RPMI8226 (cell line): ENCODE measurements around the gene PTPRH.

Experiments
- DNase-seq: peaks from one replicate; pipeline ENCODE4 v3.0.0-alpha.2; 2015

PTPRH gene

DNA sequence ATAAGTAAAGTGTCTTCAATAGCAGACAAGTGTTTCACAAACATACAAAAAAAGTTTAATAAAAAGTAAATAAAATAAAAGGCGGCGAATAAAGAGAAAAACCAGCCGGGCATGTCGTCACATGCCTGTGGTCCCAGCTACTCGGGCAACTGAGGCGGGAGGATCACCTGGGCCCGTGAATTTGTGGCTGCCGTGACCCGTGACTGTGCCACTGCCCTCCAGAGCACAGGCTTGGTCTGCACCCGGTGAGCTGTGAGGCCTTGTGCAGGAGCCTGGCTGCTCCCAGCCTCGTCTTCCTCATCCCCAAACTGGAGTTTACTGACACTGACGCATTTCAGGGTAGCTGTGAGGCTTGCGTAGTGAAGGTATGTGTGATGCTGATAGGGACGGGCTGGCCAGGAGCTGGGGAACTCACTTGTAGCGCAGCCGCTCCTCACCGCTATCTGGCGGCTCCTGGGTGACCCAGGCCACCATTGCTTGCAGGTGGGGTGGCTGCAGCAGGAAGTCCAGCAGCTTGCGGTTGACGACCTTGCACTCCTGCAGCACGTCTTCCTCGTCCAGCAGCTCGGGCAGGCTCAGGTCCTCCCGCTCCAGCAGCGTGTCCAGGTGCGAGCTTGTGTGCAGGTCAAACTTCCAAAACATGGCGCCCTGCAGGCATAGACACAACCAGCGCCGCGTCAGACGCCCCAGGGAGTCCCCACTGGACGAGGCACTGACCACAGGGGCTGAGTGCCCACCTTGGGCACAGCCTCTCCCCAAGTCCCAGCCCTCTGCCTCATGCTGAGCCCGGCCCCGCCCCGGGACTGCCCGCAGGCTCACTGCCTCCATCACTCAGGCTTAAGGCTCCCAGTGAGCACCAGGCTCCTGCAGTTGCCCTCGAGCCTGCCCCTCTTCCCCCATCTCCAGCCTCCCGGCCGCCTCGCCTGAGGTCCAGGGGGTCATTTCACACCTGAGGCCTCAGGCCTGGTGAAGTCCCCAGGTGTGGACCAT lies 37.5 kb upstream of the PTPRH start:
- no peak for DNase-seq

DNA sequence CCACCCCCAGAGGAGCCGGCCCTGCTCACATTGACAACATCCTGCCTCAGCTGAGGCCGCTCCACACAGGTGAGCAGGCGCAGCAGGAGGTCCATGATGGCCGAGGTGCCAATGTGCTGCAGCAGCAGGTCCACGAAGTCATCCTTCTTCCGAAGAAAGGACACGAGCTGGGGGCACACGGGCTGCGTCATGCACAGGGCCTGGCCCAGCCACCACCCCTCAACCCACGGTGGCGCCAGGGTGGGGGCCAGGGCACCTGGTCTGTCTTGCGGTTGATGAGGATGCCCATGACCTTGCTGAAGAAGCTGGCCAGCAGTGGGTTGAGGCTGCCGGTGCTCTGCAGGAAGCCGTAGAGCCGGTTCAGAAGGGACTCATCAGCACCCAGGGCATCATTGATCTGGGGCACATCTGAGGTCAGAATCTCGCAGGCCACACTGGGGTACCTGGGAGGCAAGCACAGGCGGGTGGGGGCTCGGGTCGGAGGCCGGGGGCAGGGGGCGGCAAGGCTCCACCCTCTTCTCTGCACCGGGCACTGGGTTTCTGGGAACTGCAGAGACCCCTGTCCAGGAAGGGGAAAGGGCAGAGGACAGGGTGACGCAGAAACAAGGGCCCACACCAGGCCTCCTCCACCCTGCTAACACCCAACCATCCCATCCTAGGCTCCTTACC lies 36.1 kb upstream of the PTPRH start:
- no peak for DNase-seq

DNA sequence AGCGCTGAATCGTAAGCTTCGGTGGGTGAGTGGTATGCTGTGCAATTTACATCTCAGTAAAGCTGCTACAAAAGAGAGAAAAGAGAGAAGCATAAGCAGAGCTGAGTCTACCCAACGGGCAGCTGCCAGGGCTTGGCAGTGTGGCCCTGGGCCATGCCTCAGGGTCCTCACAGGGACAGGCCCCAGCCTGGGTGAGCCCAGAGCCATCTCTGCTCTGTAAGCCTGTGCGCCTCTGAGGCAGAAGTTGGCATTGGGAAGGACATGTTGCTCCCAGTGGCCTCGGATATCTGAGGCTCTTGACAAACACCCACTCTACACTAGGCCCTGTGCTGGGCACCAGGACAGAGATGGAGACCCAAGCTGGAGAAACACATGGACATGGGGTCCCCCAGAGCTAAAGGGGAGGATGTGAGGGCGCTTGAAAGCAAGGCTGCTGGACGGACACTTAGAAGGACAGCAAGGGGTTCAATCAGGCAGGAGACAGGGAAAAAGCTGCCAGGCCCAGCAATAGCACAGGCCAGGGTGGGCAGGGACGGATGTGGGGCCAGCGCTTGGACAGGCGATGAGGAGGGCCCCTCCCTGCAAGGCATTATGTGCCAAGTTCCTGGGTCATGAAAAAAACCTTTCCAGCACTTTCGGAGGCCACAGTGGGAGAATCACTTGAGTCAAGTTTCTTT lies 34.8 kb upstream of the PTPRH start:
- DNase-seq = no peak

DNA sequence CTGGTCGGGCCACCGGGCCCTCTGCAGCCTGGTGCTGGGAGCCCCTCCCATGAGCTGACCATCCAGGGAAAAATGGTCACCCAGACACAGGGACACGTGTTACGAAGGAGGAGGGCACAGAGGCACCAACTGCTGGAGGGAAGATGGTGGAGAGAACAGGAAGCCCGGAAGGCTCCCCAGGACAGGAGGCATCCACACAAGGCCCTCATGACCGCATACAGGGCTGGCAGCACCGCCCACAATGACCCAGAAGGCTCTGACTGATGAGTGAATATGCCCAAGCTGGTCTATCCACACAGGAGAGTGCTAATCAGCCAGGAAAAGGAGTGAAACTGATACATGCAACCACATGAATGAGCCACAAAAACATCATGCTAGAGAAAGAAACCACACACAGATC lies 33.2 kb upstream of the PTPRH start:
- no peak for DNase-seq

DNA sequence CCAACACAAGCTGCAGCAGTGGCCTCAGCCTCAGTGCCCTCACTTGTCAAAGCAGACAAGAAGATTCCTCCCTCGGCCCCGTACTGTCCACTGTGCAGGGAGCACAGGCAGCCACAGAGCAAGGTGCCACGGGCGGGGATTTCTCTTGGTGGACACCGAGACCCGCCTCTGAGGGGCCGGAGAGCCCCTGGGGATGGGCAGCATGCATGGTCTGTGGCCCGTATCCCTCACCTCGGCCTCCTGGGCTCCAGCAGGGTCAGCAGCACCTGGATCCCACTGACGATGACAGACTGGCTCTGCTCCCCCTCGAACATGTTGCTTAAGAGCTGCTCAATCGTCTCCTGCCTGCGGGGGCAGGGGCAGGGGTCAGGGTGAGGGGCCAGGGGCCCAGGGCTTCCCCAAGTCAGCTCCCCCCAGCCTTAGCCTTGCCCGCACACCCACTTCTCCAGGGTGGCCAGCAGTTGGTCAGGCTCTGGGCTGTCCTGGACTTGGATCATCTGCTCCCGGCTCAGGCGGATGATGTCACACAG lies 32.7 kb upstream of the PTPRH start:
- no peak for DNase-seq

DNA sequence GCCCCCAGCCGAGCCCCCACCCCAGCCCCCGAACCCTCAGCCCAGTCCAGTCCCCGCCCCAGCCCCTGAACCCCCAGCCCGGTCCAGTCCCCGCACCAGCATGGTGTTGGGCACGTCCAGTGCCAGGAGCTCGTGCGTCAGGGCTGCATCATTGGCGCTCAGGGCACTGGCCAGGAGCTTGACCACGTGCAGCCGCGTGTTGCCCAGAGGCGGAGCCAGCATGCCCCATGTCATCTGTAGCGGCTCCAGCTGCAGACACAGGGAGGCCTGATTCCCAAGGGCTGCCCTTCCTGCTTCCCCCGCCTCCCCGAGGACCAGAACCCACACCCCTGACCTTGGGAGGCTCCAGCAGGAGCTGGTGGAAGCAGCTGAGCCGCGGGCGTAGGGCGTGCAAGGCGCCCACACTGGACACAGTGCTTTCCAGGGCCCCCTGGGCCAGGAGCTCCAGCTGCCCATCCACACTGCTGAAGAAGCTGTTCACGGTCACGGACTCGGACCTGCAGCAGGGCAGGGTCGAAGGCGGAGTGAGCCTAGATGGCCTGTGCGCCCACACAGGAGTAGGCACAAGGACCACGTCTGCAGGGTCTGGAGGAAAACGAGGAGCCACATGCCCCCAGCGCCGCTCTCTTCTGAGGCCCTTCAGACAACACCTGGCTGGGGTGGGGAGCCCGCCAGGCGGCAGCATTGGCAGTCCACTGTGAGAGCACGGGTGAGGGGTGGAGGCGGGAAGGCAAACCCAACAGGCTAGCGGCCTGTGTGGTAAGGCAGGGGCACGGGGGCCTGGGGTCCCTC lies 32.0 kb upstream of the PTPRH start:
- DNase-seq = no peak

DNA sequence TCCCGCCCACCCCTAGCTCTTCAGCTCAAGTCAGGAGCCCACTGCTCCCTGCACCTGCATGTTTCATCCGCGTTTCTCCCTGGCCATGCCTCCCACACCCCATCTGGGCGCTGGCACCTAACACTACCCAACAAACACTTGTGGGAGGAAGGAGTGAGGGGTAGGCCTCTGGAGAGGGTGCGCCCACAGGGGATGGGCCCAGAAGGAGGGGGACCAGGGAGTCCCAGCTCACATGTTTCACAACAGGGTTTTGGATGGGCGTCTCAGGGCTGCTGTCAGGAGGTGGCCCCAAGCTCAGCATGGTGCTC lies 31.4 kb upstream of the PTPRH start:
- DNase-seq = no peak

DNA sequence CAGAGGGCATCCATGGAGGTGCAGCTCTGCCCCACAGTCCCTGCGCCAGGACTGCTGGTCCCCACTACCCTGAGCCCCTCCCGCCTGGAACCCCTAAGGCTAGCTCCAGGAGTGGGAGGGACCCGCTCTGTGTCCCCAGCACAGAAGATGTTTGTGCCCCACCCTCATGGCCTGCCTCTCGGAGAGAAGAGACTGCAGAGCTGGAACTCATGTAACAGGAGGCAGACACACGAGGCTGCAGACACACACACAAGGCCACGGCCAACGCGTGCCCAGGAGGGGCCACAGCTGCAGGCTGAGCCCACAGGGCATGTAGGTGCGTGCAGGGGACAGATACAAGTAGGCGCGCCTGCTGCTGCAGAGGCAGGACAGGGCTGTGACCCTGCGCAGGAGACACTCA lies 29.7 kb upstream of the PTPRH start:
- no peak for DNase-seq

DNA sequence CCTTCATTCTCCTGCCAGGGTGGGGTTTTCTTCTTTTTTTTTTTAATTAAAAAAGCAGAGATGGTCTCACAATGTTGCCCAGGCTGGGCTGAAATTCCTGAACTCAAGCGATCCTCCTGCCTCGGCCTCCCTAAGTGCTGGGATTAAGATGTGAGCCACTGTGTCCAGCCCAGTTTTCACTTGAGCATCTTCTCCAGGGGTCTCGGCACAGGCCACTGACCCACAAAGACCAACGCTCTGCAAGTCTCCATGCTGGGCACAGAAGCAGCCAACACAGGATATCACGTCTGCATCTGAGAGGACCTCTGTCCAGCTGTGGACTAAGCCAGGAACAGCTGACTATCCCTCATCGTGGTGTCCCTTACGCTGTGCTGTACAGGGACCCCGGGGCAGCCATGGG lies 28.7 kb upstream of the PTPRH start:
- DNase-seq = no peak

DNA sequence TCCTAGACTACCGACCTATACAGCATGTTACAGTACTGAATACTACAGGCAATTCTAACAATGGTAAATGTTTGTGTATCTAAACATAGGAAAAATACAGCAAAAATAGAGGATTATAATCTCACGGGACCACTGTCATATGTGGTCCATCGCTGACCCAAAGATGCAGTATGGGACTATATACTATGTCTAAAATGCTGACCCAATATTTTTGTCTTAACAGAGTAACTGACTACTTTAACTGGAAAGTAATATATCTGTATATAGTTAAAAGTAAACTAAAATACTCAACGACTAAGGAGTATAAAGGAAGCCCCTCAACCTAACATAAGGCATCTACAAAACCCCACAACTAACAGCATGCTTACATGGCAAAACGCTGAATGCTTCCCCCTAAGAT lies 23.7 kb upstream of the PTPRH start:
- no peak for DNase-seq

DNA sequence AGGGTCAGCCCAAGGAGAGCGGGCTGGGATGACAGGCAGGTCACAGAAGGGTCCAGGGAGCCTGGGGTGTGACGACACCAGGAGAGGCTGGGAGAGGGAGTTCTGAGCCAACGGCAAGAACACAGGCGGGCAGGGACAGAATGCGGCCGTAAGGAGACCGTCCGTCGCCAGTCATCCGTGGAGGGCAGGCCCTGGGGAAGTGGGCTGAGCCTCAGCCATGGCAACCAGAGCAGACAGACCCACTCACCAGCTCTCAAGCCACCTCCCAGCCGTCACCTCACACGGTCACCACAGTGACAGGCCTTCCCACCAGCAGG lies 22.9 kb upstream of the PTPRH start:
- DNase-seq = no peak

DNA sequence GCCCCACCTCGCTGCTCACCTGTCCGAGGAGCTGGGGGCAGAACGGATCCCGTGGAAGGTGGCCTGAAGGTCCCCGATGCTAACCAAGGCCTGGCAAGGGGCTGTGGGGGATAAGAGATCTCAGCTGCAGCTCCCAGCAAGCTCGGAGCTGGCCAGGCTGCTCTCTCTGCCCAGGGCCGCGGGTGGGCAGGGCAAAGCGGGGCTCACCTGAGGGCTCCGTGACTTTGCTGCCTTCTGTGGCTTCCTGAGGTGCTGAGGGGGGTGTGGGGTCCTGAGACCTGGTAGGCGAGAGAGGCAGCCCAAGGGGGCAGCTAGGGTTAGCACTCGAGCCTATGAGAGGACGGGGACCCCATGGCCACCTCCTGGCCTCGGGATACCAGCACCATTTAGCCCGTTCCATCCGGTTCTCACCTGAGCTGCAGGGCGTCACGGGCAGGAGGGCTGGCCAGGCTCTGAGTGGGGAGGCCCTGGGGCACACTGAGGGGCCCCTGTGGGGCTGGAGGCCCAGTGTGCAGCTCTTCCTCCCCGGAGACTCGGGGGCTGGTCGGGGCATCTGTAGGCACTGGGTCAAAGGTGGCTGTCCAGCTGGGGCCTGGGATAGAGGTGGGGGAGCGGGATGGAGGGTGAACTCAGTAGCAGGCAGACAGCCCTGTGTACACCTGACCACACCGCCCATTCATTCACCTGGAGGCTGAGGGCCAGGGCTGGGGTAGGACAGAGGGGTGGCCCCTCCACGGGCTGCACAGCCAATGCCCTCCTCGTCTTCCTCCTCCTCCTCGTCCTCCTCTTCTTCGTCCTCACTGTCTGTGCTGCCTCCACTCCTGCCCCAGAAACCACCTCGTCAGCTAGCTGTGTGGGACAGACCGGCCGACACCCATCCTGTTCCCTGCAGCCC lies 22.3 kb upstream of the PTPRH start:
- no peak for DNase-seq

DNA sequence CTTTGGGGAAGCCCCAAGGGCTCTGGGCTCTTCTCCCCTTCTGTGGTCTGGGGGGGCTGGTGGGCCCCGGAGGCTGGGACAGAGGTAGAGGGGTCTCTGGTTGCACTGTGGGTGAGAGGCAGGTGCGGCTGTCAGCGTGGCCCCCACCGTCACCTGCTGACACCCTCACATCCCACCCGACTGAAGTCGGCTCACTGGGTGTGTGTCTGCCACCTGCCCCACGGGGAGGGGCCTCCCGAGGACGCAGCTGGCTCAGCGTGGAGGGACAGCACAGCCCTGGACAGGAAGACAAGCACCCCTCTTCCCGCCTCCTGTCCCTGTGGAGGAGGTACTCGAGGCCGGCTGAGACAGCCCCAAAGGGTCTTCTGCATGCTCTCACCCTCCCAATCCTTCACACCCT lies 21.5 kb upstream of the PTPRH start:
- no peak for DNase-seq

DNA sequence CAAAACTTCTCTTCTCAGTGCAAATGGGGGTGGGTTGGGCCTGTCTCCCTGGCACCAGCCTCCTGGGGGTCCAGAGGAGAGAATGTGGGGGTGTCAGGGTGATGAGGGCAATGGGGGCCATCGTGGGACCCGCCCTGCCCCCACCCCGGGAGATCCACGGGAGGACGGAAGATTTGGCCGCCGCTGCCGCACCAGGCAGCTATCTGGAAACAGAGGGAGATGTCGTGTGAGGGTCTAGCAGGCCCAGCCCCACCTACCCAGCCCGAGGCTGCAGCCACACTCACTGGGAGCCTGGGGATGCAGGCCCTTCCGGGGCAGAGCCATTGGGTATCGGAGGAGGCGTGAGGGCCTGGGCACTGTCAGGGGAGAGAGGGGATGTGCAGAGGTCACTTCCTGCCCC lies 21.0 kb upstream of the PTPRH start:
- DNase-seq = no peak

DNA sequence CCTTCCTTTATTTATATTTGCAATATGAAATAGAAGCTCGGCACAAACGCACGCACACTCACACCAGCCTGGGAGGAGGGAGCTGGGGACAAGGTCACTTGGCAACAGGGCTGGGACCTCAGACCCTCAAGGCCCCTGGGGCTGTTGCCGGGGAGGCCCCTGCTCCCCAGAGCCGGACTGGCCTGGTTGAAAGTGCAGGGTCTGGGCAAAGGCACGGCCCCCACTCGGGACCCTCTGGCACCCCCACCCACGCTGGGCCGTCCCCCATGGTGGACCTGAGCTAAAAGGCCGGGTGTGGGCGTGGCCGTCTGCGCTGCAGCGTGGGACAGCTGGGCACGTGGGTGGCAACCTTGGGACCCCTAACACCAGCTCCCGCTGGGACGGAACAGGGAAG lies 20.5 kb upstream of the PTPRH start:
- DNase-seq = no peak

DNA sequence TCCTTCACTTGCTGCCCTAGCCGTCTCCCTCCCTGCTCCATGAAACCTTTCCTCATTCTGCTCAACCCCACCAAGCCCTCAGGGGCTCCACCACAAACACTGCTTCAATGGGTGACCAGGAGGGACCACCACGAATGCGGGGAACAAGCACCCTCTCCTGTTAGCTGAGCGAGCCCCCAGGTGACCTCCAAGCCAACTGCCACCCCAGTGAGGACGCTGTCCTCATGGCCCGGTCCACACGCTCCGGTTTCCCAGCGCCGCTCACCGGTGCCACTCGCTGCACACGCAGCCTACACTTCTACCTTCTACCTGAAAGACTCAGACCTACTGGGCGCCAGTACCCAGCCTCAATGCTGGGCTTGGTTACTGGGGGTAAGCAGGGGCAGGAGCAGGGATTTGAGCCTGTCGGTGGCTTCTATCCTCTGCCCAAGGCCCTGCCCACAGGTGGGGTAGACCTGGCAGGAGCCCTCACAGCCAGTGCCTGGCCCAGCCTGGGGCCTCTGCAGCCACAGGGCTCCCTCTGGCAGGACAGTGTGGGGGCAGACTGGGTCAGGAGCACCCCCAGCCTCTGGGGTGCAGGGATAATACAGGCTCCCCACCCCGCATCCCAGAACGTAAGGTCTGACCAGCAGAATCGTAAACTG lies 20.0 kb upstream of the PTPRH start:
- no peak for DNase-seq

DNA sequence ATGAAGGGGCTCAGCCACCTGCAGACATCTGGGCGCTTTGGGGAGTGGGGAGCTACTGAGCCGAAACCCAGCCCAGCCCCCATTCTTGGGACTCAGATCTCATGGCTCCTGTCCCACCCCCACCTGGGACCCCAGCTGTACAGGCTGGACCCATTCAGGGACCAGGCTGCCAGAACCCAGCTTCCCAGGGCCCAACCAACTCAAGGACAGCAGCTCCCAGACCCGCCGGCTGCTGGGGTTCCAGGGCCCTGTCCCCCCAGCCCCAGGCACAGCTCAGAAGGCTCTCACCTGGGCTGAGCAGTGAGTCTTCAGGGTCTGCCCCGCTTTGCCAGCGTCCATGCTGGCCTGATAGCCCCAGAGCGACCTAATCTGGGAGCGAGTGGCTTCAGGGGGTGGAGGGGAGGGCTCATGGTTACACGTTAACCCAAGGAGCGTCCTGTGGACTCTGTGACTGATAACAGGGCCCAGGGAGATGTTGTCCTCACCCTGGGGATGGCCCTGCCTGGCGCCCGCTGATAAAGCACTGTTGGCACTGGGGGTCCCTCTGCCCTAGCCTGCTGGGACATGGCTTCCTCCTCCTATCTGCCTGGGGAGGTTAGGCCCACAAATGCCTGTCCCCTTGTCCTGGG lies 19.2 kb upstream of the PTPRH start, which contains the start of gene TMEM86B:
TMEM86B (minus strand) TSS at position 361 of the 629 bp plus-strand sequence; CDS start at position 339, 22 bp downstream.
- DNase-seq = no peak

DNA sequence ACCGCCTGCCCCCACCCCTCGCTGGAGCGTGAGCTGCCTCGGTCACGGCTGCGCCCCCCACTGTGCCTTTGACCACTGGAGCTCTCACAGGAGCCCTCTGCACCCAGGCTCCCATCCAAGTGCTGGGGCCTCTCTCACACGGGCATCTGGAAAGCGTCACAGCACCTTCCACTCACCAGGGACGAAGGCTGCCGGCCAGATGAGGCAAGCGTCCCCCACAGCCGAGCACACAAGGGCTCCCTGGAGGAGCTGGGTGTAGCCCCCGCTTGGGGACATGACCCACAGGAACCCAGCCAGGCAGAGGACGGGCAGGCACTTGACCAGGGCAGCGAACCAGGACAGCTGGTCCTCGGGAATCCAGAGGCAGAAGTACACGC lies 18.7 kb upstream of the PTPRH start:
- no peak for DNase-seq

DNA sequence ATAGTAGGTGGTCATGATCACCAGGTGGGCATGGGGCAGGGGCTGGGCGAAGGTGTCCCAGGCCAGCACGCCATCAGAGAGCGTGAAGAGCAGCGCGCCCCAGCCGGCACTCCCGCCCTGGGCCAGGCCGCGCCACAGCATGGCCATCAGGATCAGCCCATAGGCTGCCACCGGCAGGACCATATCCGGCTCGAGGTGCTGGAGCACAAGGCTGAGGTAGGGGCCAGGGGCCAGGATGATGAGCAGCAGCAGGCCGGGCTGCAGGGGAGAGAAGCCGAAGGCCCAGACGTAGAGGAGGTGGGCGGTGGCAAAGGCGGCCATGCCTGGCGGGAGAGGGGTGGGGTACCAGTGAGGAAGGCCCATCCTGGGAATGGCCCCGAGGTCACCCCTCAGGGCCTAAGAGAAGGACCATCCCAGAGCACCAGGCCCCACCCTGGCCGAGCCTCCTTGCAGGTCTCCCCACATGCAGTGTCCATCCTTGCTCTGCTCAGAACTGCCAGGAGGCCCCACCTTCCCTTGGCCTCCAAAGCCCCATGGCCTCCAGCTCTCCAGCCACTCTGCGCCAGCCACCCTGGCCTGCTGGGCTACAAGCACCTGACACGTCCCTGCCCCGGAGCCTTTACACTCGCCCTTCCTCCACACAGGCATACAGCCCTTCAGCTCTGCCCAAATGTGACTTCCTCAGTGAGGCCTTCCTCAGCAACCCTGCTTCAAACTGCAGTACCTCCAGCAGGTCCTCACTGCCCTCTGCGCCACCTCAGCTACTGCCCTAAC lies 18.1 kb upstream of the PTPRH start:
- DNase-seq = no peak

DNA sequence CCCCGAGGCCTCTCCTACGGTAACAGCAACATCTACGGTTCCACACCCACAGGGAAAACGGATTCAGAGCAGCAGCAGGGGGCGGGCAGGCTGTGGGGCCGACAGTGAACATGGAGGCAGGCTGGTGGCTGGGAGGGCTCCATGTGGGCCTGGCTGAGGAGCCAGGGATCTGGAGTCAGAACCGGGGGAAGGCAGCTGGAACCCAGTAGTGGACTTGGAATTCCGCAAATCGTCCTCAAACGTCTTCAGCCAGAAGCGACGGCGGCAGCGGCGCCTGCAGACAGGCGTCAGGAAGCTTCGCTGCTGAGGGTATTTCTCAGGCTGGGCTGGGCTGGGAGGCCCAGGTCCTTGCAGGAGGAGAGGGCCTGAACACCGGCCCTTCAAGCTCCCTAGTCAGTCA lies 17.5 kb upstream of the PTPRH start:
- DNase-seq = no peak
